Astrocyte (in vitro differentiated cells and primary cell): ENCODE measurements around the gene SMG1. TPM values are rescaled to one million over a fixed set of nuclear protein-coding genes. Genes with fewer than 3 reads are reported as not detected.

Experiments used
- DNase-seq: peaks from one replicate; pipeline ENCODE4 v3.0.0-alpha.2; 2010; ENCODE audit warnings: low read depth
- FAIRE-seq: peaks from 2 replicates; lab custom pipeline; 2011; peaks lifted over from hg19 to GRCh38; lab: Jason Lieb, UNC
- H2AFZ ChIP-seq: 2 replicates; pipeline ENCODE4 v1.6.0; 2012; ENCODE audit warnings: low read depth, low read length, inconsistent platforms
- H3K27ac ChIP-seq: 2 replicates; pipeline ENCODE4 v1.5.1; 2011; ENCODE audit warnings: low read depth, low read length, inconsistent platforms
- H3K27me3 ChIP-seq: 2 replicates; pipeline ENCODE4 v1.6.0; 2011; ENCODE audit warnings: low read length, inconsistent platforms; ENCODE audit not compliant: insufficient read depth
- H3K36me3 ChIP-seq: 2 replicates; pipeline ENCODE4 v1.5.1; 2011; ENCODE audit warnings: low read length, inconsistent platforms; ENCODE audit not compliant: insufficient read depth
- H3K4me1 ChIP-seq: 2 replicates; pipeline ENCODE4 v1.5.1; 2011; ENCODE audit warnings: low read length, inconsistent platforms; ENCODE audit not compliant: insufficient read depth
- H3K4me2 ChIP-seq: 2 replicates; pipeline ENCODE4 v1.6.0; 2012; ENCODE audit warnings: low read length, inconsistent platforms
- H3K4me3 ChIP-seq: 2 replicates; pipeline ENCODE4 v1.5.1; 2011; ENCODE audit warnings: low read depth, mild to moderate bottlenecking, low read length, inconsistent platforms; ENCODE audit not compliant: insufficient read depth
- H3K79me2 ChIP-seq: 2 replicates; pipeline ENCODE4 v1.6.0; 2012; ENCODE audit warnings: mild to moderate bottlenecking, low read length, inconsistent platforms; ENCODE audit not compliant: insufficient read depth
- H3K9ac ChIP-seq: 2 replicates; pipeline ENCODE4 v1.6.0; 2012; ENCODE audit warnings: mild to moderate bottlenecking, low read length, inconsistent platforms
- H3K9me3 ChIP-seq: 2 replicates; pipeline ENCODE4 v1.5.1; 2012; ENCODE audit warnings: low read depth, mild to moderate bottlenecking, low read length, inconsistent platforms; ENCODE audit not compliant: insufficient read depth
- H4K20me1 ChIP-seq: 2 replicates; pipeline ENCODE4 v1.6.0; 2012; ENCODE audit warnings: low read length, inconsistent platforms; ENCODE audit not compliant: insufficient read depth
- H3K27ac Mint-ChIP-seq: one replicate; pipeline ENCODE4 v1.8.0; 2021; ENCODE audit warnings: mild to moderate bottlenecking, mixed read lengths; ENCODE audit not compliant: unreplicated experiment
- H3K27me3 Mint-ChIP-seq: one replicate; pipeline ENCODE4 v1.8.0; 2021; ENCODE audit warnings: low read depth, mixed read lengths; ENCODE audit not compliant: unreplicated experiment
- H3K36me3 Mint-ChIP-seq: one replicate; pipeline ENCODE4 v1.8.0; 2021; ENCODE audit warnings: low read depth, mixed read lengths; ENCODE audit not compliant: unreplicated experiment
- H3K4me1 Mint-ChIP-seq: one replicate; pipeline ENCODE4 v1.8.0; 2021; ENCODE audit warnings: low read depth, mixed read lengths; ENCODE audit not compliant: unreplicated experiment
- H3K4me3 Mint-ChIP-seq: one replicate; pipeline ENCODE4 v1.8.0; 2021; ENCODE audit warnings: mild to moderate bottlenecking, moderate library complexity, mixed read lengths; ENCODE audit not compliant: unreplicated experiment
- H3K9me3 Mint-ChIP-seq: one replicate; pipeline ENCODE4 v1.8.0; 2021; ENCODE audit warnings: mild to moderate bottlenecking, mixed read lengths; ENCODE audit not compliant: unreplicated experiment
- EZH2 ChIP-seq: IDR thresholded peaks from 2 replicates; pipeline ENCODE4 v1.6.1; 2012; ENCODE audit warnings: mild to moderate bottlenecking, low read length, inconsistent platforms; ENCODE audit not compliant: insufficient read depth
- total RNA-seq: library from RNA; stranded (reverse); gene quantifications from 2 replicates; pipeline ENCODE4 v1.2.1, GENCODE V29; 2021
- TF ChIP-seq, protein P1 (sequence below): IDR thresholded peaks from 2 replicates; pipeline ENCODE4 v1.5.1; 2011; ENCODE audit warnings: low read depth, mild to moderate bottlenecking, inconsistent platforms, low read length, moderate library complexity; ENCODE audit not compliant: insufficient read depth

Gene SMG1
- total RNA-seq, 1 donor from 2014 or later = 97.4 TPM

- H3K27ac ChIP-seq = no peak overlapping the region
- no peaks in the 10 kb centered on the region for H4K20me1 ChIP-seq
- no peak for FAIRE-seq
- peaks cover 14% of the 10 kb centered on the region for H3K4me1 Mint-ChIP-seq
- peaks cover 9% of the 10 kb centered on the region for H3K79me2 ChIP-seq
- no peak overlapping the region for H3K4me3 Mint-ChIP-seq
- H3K36me3 ChIP-seq = peaks cover 37% of the 10 kb centered on the region
- H2AFZ ChIP-seq = no peak overlapping the region
- H3K4me1 ChIP-seq = peaks cover 2% of the 10 kb centered on the region
- no peak overlapping the region for H3K4me3 ChIP-seq
- DNase-seq = no peak
- H3K9ac ChIP-seq = no peak overlapping the region
- no peak overlapping the region for H3K27ac Mint-ChIP-seq
- H3K27me3 ChIP-seq = no peaks in the 10 kb centered on the region
- no peaks in the 10 kb centered on the region for H3K9me3 ChIP-seq
- H3K27me3 Mint-ChIP-seq = peaks cover 1% of the 10 kb centered on the region
- no peak for TF ChIP-seq EZH2
- TF ChIP-seq, protein P1, sequence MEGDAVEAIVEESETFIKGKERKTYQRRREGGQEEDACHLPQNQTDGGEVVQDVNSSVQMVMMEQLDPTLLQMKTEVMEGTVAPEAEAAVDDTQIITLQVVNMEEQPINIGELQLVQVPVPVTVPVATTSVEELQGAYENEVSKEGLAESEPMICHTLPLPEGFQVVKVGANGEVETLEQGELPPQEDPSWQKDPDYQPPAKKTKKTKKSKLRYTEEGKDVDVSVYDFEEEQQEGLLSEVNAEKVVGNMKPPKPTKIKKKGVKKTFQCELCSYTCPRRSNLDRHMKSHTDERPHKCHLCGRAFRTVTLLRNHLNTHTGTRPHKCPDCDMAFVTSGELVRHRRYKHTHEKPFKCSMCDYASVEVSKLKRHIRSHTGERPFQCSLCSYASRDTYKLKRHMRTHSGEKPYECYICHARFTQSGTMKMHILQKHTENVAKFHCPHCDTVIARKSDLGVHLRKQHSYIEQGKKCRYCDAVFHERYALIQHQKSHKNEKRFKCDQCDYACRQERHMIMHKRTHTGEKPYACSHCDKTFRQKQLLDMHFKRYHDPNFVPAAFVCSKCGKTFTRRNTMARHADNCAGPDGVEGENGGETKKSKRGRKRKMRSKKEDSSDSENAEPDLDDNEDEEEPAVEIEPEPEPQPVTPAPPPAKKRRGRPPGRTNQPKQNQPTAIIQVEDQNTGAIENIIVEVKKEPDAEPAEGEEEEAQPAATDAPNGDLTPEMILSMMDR = no peak
- H3K4me2 ChIP-seq = no peak overlapping the region
- no peaks in the 10 kb centered on the region for H3K9me3 Mint-ChIP-seq
- H3K36me3 Mint-ChIP-seq = peaks cover 23% of the 10 kb centered on the region
Measured at GRCh38 chr16:18809165-18809564, 117.0 kb downstream of the SMG1 start.

- Histone ChIP-seq H3K79me2 (peaks cover 19% of the 10 kb centered on the region), H3K27ac (no peak overlapping the region), H3K4me2 (no peak overlapping the region), H2AFZ (no peak overlapping the region), H3K27me3 (no peaks in the 10 kb centered on the region), H3K36me3 (peaks cover 20% of the 10 kb centered on the region), H3K4me3 (no peak overlapping the region), H4K20me1 (peaks cover 9% of the 10 kb centered on the region), H3K9me3 (no peaks in the 10 kb centered on the region), H3K4me1 (peaks cover 15% of the 10 kb centered on the region), H3K9ac (no peak overlapping the region)
- peaks cover 26% of the 10 kb centered on the region for H3K4me1 Mint-ChIP-seq
- no peak overlapping the region for H3K4me3 Mint-ChIP-seq
- no peak for FAIRE-seq
- H3K27ac Mint-ChIP-seq = no peak overlapping the region
- TF ChIP-seq, protein P1 = no peak
- no peak for TF ChIP-seq EZH2
- H3K36me3 Mint-ChIP-seq = peaks cover 12% of the 10 kb centered on the region
- H3K9me3 Mint-ChIP-seq = no peaks in the 10 kb centered on the region
- DNase-seq = no peak
- peaks cover 1% of the 10 kb centered on the region for H3K27me3 Mint-ChIP-seq
Measured at GRCh38 chr16:18805257-18805773, 120.9 kb downstream of the SMG1 start.

GRCh38 chr16:18804540-18804939 is 121.7 kb downstream of the SMG1 start:
- Histone ChIP-seq H3K27ac (peak overlapping the region; percentile 41), H3K27me3 (no peaks in the 10 kb centered on the region), H3K79me2 (peaks cover 27% of the 10 kb centered on the region), H3K4me3 (no peak overlapping the region), H3K4me1 (peaks cover 23% of the 10 kb centered on the region), H4K20me1 (peaks cover 17% of the 10 kb centered on the region), H3K9ac (peak overlapping the region; percentile 35), H2AFZ (no peak overlapping the region), H3K36me3 (peaks cover 15% of the 10 kb centered on the region), H3K9me3 (no peaks in the 10 kb centered on the region), H3K4me2 (peak overlapping the region; percentile 61)
- peaks cover 1% of the 10 kb centered on the region for H3K27me3 Mint-ChIP-seq
- DNase-seq (no peak), FAIRE-seq (no peak)
- no peaks in the 10 kb centered on the region for H3K9me3 Mint-ChIP-seq
- peak overlapping the region; percentile 54 for H3K27ac Mint-ChIP-seq
- no peak for TF ChIP-seq EZH2
- TF ChIP-seq, protein P1 = no peak
- H3K4me1 Mint-ChIP-seq = peaks cover 29% of the 10 kb centered on the region
- H3K36me3 Mint-ChIP-seq = peaks cover 12% of the 10 kb centered on the region
- peak overlapping the region; percentile 17 for H3K4me3 Mint-ChIP-seq
